ENCODE results near the gene ESAM. TPM values are rescaled to one million over a fixed set of nuclear protein-coding genes. Genes with fewer than 3 reads are reported as not detected.

ESAM gene
- total and polyA plus RNA-seq, 2 experiments from 2014 or later = 0.32 TPM; not detected in 1

DNA sequence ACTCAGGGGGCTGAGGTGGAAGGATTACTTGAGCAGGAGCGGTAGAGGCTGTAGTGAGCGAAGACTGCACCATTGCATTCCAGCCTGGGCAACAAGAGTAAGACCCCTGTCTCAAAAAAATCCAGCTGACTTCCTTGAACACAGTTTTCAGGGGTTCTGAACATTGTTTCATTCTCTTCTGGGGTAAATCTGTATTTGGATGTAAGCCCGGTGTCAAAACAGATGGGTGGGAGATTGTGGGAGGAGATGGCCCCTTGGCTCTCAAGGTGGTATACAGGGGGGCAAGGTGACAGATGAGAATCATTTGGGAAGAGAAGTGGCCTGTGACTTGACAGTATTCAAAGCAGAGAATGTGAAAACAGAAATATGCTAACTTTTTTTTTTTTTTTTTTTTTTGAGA is 4.8 kb downstream of the ESAM start:
- Histone ChIP-seq H3F3A (replicated peaks; ENCODE audit: low read depth) (peaks cover 3% of the 10 kb centered on the region; the same call in 1 of the 2 replicates), H4K20me1 (replicated peaks; ENCODE audit: insufficient read depth) (peaks cover 13% of the 10 kb centered on the region), H3K4me1 (ENCODE audit: insufficient read depth) (peaks cover 67% of the 10 kb centered on the region), H3K79me2 (replicated peaks; ENCODE audit: insufficient read depth) (no peaks in the 10 kb centered on the region), H3K4me2 (peak overlapping the region; percentile 62; the same call in 1 of the 2 replicates), H3K36me3 (ENCODE audit: insufficient read depth) (no peaks in the 10 kb centered on the region), H3K27ac (ENCODE audit: low read depth) (no peak overlapping the region), H3K4me3 (no peak overlapping the region), H3K27me3 (ENCODE audit: insufficient read depth) (peaks cover 100% of the 10 kb centered on the region), H2AFZ (no peak overlapping the region), H3K9me2 (ENCODE audit: insufficient read depth) (no peaks in the 10 kb centered on the region)
- ATAC-seq = no peak
- H3K4me1 Mint-ChIP-seq = peaks cover 51% of the 10 kb centered on the region
- H3K9me3 Mint-ChIP-seq = no peaks in the 10 kb centered on the region; the same call in 1 of the 3 replicates
- peaks cover 96% of the 10 kb centered on the region for H3K27me3 Mint-ChIP-seq (ENCODE audit: insufficient read depth, low read depth, poor library complexity)
- no peak for DNase-seq (ENCODE audit: low spot score)
- no peak for TF ChIP-seq NANOG (IDR thresholded peaks at IDR 0.05; ENCODE audit: borderline replicate concordance)
- peak; percentile 60 for TF ChIP-seq EZH2 (IDR thresholded peaks at IDR 0.05; ENCODE audit: low read depth, unreplicated experiment)
- no peak overlapping the region for H3K27ac Mint-ChIP-seq
- H3K36me3 Mint-ChIP-seq (ENCODE audit: low read depth) = no peaks in the 10 kb centered on the region
- H3K4me3 Mint-ChIP-seq = peak overlapping the region; percentile 13; the same call in 1 of the 3 replicates

DNA sequence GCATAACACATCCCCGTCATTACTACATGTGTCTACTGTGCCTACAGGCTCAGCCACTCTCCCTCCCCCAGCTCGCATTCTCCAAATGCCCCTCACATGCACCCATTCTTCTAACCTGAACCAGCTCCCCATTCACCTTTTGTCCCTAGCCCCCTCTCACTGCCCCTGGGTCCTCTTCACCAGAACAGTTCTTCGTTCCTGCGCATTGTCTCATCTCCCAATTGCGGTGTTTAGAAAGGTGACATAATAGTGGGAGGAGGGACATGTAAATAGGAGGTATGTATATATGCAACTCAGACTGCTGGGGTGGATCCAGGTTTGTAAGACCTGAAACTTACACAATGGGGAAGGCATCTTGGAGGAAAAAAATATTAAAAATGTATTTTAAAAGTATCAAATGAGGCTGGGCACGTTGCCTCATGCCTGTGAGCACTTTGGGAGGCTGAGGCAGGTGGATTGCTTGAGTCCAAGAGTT is 5.3 kb downstream of the ESAM start:
- no peak overlapping the region for H3K27ac Mint-ChIP-seq
- Histone ChIP-seq H3K4me2 (peak overlapping the region; percentile 62), H2AFZ (no peak overlapping the region), H3K4me3 (no peak overlapping the region), H3K79me2 (replicated peaks; ENCODE audit: insufficient read depth) (no peaks in the 10 kb centered on the region), H3K27me3 (ENCODE audit: insufficient read depth) (peaks cover 100% of the 10 kb centered on the region), H4K20me1 (replicated peaks; ENCODE audit: insufficient read depth) (peaks cover 13% of the 10 kb centered on the region), H3F3A (replicated peaks; ENCODE audit: low read depth) (peaks cover 3% of the 10 kb centered on the region; the same call in 1 of the 2 replicates), H3K27ac (ENCODE audit: low read depth) (no peak overlapping the region), H3K9me2 (ENCODE audit: insufficient read depth) (no peaks in the 10 kb centered on the region), H3K36me3 (ENCODE audit: insufficient read depth) (no peaks in the 10 kb centered on the region), H3K4me1 (ENCODE audit: insufficient read depth) (peaks cover 69% of the 10 kb centered on the region)
- TF ChIP-seq CREB1 (CRISPR knock-in tag; IDR thresholded peaks at IDR 0.05; ENCODE audit: low read depth) (no peak), JUNB (IDR thresholded peaks at IDR 0.05; ENCODE audit: unreplicated experiment) (no peak), ZNF114 (CRISPR knock-in tag; IDR thresholded peaks at IDR 0.05) (no peak), EZH2 (IDR thresholded peaks at IDR 0.05; ENCODE audit: low read depth, unreplicated experiment) (peak; percentile 78), ETS1 (IDR thresholded peaks at IDR 0.05) (no peak), NANOG (IDR thresholded peaks at IDR 0.05; ENCODE audit: borderline replicate concordance) (no peak)
- peaks cover 98% of the 10 kb centered on the region for H3K27me3 Mint-ChIP-seq (ENCODE audit: insufficient read depth, low read depth, poor library complexity)
- peaks cover 51% of the 10 kb centered on the region for H3K4me1 Mint-ChIP-seq
- no peaks in the 10 kb centered on the region; the same call in 1 of the 3 replicates for H3K9me3 Mint-ChIP-seq
- ATAC-seq (no peak), DNase-seq (ENCODE audit: low spot score) (peak; percentile 41)
- H3K36me3 Mint-ChIP-seq (ENCODE audit: low read depth) = no peaks in the 10 kb centered on the region
- H3K4me3 Mint-ChIP-seq = peak overlapping the region; percentile 17; the same call in 2 of the 3 replicates

DNA sequence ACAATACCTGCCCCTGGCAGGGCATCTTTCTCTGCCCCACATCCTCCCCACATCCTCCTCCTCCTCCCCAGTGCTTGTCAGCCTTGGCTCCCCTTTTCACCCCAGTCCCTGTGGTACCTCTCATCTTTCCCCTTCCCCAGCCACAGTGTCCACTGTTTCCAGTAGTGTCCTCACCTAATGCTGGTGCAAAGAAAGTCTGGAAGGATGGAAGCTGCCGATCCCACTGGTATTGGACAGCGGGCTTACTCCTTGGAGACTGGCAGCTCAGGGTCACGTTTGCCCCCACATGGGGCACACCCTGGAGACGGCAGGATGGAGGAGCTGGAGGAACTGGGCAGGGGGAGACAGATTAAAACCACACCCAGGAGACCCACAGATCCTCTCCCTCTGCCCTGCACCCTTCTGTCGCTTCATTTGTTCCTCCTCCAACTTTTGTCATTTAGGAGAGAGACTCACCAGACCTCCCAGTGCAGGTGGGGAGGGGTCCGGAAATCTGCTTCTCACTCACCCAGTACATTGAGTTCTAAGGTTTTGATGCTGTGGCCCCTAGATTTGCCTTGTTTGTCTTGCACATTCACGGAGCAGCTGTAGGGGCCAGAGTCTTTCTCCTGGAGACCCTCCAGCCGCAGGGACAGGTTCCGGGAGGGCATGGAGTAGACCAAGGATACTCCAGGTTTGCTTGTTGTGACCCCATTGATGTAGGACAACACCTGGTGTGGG is 5.9 kb downstream of the ESAM start:
- TF ChIP-seq, protein P1, sequence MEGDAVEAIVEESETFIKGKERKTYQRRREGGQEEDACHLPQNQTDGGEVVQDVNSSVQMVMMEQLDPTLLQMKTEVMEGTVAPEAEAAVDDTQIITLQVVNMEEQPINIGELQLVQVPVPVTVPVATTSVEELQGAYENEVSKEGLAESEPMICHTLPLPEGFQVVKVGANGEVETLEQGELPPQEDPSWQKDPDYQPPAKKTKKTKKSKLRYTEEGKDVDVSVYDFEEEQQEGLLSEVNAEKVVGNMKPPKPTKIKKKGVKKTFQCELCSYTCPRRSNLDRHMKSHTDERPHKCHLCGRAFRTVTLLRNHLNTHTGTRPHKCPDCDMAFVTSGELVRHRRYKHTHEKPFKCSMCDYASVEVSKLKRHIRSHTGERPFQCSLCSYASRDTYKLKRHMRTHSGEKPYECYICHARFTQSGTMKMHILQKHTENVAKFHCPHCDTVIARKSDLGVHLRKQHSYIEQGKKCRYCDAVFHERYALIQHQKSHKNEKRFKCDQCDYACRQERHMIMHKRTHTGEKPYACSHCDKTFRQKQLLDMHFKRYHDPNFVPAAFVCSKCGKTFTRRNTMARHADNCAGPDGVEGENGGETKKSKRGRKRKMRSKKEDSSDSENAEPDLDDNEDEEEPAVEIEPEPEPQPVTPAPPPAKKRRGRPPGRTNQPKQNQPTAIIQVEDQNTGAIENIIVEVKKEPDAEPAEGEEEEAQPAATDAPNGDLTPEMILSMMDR (conservative IDR thresholded peaks at IDR 0.05; ENCODE audit: low read depth in 2 of 2) = no peak
- peak; percentile 42 for TF ChIP-seq EZH2 (IDR thresholded peaks at IDR 0.05; ENCODE audit: low read depth, unreplicated experiment)
- no peak for TF ChIP-seq ZNF114 (CRISPR knock-in tag; IDR thresholded peaks at IDR 0.05)
- no peak for TF ChIP-seq POLR2AphosphoS5 (IDR thresholded peaks at IDR 0.05; ENCODE audit: low read depth)
- Histone ChIP-seq H3K27me3 (ENCODE audit: insufficient read depth) (peaks cover 100% of the 10 kb centered on the region), H3K79me2 (replicated peaks; ENCODE audit: insufficient read depth) (no peaks in the 10 kb centered on the region), H3K27ac (ENCODE audit: low read depth) (no peak overlapping the region), H2AFZ (no peak overlapping the region), H3K36me3 (ENCODE audit: insufficient read depth) (no peaks in the 10 kb centered on the region), H3F3A (replicated peaks; ENCODE audit: low read depth) (peaks cover 3% of the 10 kb centered on the region; the same call in 1 of the 2 replicates), H3K4me1 (ENCODE audit: insufficient read depth) (peaks cover 68% of the 10 kb centered on the region), H3K4me3 (no peak overlapping the region), H4K20me1 (replicated peaks; ENCODE audit: insufficient read depth) (peaks cover 13% of the 10 kb centered on the region), H3K9me2 (ENCODE audit: insufficient read depth) (no peaks in the 10 kb centered on the region), H3K4me2 (peak overlapping the region; percentile 62)
- H3K9me3 Mint-ChIP-seq = no peaks in the 10 kb centered on the region; the same call in 1 of the 3 replicates
- ATAC-seq = no peak
- no peak for DNase-seq (ENCODE audit: low spot score)
- H3K4me1 Mint-ChIP-seq = peaks cover 45% of the 10 kb centered on the region
- H3K4me3 Mint-ChIP-seq = peak overlapping the region; percentile 17; the same call in 1 of the 3 replicates
- no peak overlapping the region for H3K27ac Mint-ChIP-seq
- H3K27me3 Mint-ChIP-seq (ENCODE audit: insufficient read depth, low read depth, poor library complexity) = peaks cover 98% of the 10 kb centered on the region
- H3K36me3 Mint-ChIP-seq (ENCODE audit: low read depth) = no peaks in the 10 kb centered on the region

Measured in GM23338 (cell line).